Liver (tissue), 9 donors: Measurements from ENCODE around the gene GADD45B. TPM values are rescaled to one million over a fixed set of nuclear protein-coding genes. Genes with fewer than 3 reads are reported as not detected.
"Not testable (repeated sequence)": the region's sequence is repeated elsewhere in the genome, so short reads cannot be mapped to it uniquely, and the experiment has no call there.

Experiments used
- DNase-seq: peaks from one replicate; pipeline ENCODE4 v3.0.0-alpha.2; 2017; ENCODE audit warnings: low spot score
- H3K27ac ChIP-seq, 2 donors: one replicate each; pipeline ENCODE4 v1.7.0; 2013; ENCODE audit warnings: inconsistent platforms in 2 of 2, low read length in 2 of 2, control low read depth in 1 of 2, low read depth in 1 of 2, mild to moderate bottlenecking in 1 of 2
- H3K27me3 ChIP-seq, 4 donors: one replicate each; pipeline versions ENCODE4 v1.6.1 to v1.7.0; 2013; ENCODE audit warnings: low read length in 3 of 4, inconsistent platforms in 1 of 4, mild to moderate bottlenecking in 1 of 4, moderate library complexity in 1 of 4; ENCODE audit not compliant: control insufficient read depth in 4 of 4, insufficient read depth in 4 of 4
- H3K36me3 ChIP-seq, 4 donors: one replicate each; pipeline versions ENCODE4 v1.6.1 to v1.7.0; 2013; ENCODE audit warnings: low read length in 3 of 4, mild to moderate bottlenecking in 3 of 4, low read depth in 1 of 4, moderate library complexity in 1 of 4; ENCODE audit not compliant: control insufficient read depth in 4 of 4, insufficient read depth in 3 of 4
- H3K4me1 ChIP-seq, 4 donors: one replicate each; pipeline versions ENCODE4 v1.6.1 to v1.7.0; 2013; ENCODE audit warnings: low read length in 3 of 4, mild to moderate bottlenecking in 3 of 4, moderate library complexity in 1 of 4; ENCODE audit not compliant: control insufficient read depth in 4 of 4, insufficient read depth in 4 of 4
- H3K4me3 ChIP-seq, 3 donors: one replicate each; pipeline versions ENCODE4 v1.6.1 to v1.7.0; 2013; ENCODE audit warnings: low read length in 3 of 3, control low read depth in 1 of 3, low read depth in 1 of 3, mild to moderate bottlenecking in 1 of 3
- H3K9ac ChIP-seq, 2 donors: one replicate each; pipeline ENCODE4 v1.7.0; 2013; ENCODE audit warnings: low read length in 2 of 2, mild to moderate bottlenecking in 2 of 2, moderate library complexity in 2 of 2, control low read depth in 1 of 2, low read depth in 1 of 2
- H3K9me3 ChIP-seq, 4 donors: one replicate each; pipeline versions ENCODE4 v1.6.1 to v1.7.0; 2013; ENCODE audit warnings: low read length in 3 of 4; ENCODE audit not compliant: control insufficient read depth in 4 of 4
- EGR1 ChIP-seq, 2 donors: IDR thresholded peaks; 2 replicates each; pipeline ENCODE4 v1.6.1; 2016 to 2018; ENCODE audit warnings: antibody characterized with exemption in 2 of 2, low read depth in 2 of 2
- FOXA1 ChIP-seq: IDR thresholded peaks from 2 replicates; pipeline ENCODE4 v1.6.1; 2016; ENCODE audit warnings: antibody characterized with exemption
- FOXA2 ChIP-seq: IDR thresholded peaks from 2 replicates; pipeline ENCODE4 v1.6.1; 2016; ENCODE audit warnings: antibody characterized with exemption
- GABPA ChIP-seq, 2 donors: IDR thresholded peaks in 1 of 2; conservative IDR thresholded peaks in 1 of 2; 2 replicates each; pipeline ENCODE4 v1.6.1; 2016; ENCODE audit warnings: antibody characterized with exemption in 2 of 2, mild to moderate bottlenecking in 1 of 2, moderate library complexity in 1 of 2
- HNF4A ChIP-seq, 2 donors: conservative IDR thresholded peaks; 2 replicates each; pipeline ENCODE4 v1.6.1; 2016; ENCODE audit warnings: antibody characterized with exemption in 2 of 2, mild to moderate bottlenecking in 2 of 2
- HNF4G ChIP-seq: IDR thresholded peaks from 2 replicates; pipeline ENCODE4 v1.6.1; 2016; ENCODE audit warnings: antibody characterized with exemption
- JUND ChIP-seq, 2 donors: IDR thresholded peaks; 2 replicates each; pipeline ENCODE4 v1.6.1; 2016; ENCODE audit warnings: antibody characterized with exemption in 2 of 2
- NR2F2 ChIP-seq: IDR thresholded peaks from 2 replicates; pipeline ENCODE4 v1.6.1; 2016; ENCODE audit warnings: antibody characterized with exemption
- RAD21 ChIP-seq, 2 donors: IDR thresholded peaks; 2 replicates each; pipeline ENCODE4 v1.6.1; 2016; ENCODE audit warnings: antibody characterized with exemption in 2 of 2, mild to moderate bottlenecking in 2 of 2
- RXRA ChIP-seq, 2 donors: IDR thresholded peaks; 2 replicates each; pipeline ENCODE4 v1.6.1; 2017 to 2018; ENCODE audit warnings: antibody characterized with exemption in 2 of 2, mild to moderate bottlenecking in 1 of 2
- SP1 ChIP-seq: IDR thresholded peaks from 2 replicates; pipeline ENCODE4 v1.6.1; 2018; ENCODE audit warnings: antibody characterized with exemption, mild to moderate bottlenecking
- TAF1 ChIP-seq: conservative IDR thresholded peaks from 2 replicates; pipeline ENCODE4 v1.6.1; 2016; ENCODE audit warnings: antibody characterized with exemption, mild to moderate bottlenecking
- YY1 ChIP-seq: IDR thresholded peaks from 2 replicates; pipeline ENCODE4 v1.6.1; 2016; ENCODE audit warnings: antibody characterized with exemption, mild to moderate bottlenecking
- WGBS: extraction: QIAGEN DNeasy Blood & Tissue Kit; methylation state at CpG from one replicate; pipeline ENCODE4 v1.1.7; 2013; 5-methylcytosine and 5-hydroxymethylcytosine counted together
- polyA plus RNA-seq, 2 donors: library from polyadenylated mRNA; stranded (reverse) in 1 of 2; unstranded in 1 of 2; fragments of 200-250 nt in 1 of 2; fragments of >200 nt in 1 of 2; fragmentation: Nextera tagmentation in 1 of 2; extraction: Ambion mirVana in 1 of 2; gene quantifications; one replicate each; pipeline versions ENCODE4 v1.2.1 to v1.2.3, GENCODE V29; 2013 to 2015
- total RNA-seq, 2 donors: library from RNA; depleted of rRNA; stranded (reverse); fragments of >200 nt; gene quantifications; one replicate each; pipeline ENCODE4 v1.2.3, GENCODE V29; 2014
- TF ChIP-seq, protein P1 (sequence below): IDR thresholded peaks from 2 replicates; pipeline ENCODE4 v1.6.1; 2016; ENCODE audit warnings: antibody characterized with exemption, mild to moderate bottlenecking
- TF ChIP-seq, protein P2 (sequence below): IDR thresholded peaks from 2 replicates; pipeline ENCODE4 v1.6.1; 2016; ENCODE audit warnings: antibody characterized with exemption
- TF ChIP-seq, protein P3 (sequence below): IDR thresholded peaks from 2 replicates; pipeline ENCODE4 v1.6.1; 2016; ENCODE audit warnings: antibody characterized with exemption
- TF ChIP-seq, protein P4 (sequence below): IDR thresholded peaks from 2 replicates; pipeline ENCODE4 v1.6.1; 2016; ENCODE audit warnings: antibody characterized with exemption
- TF ChIP-seq, protein P5 (sequence below): fragments of 150-350 bp; IDR thresholded peaks from 2 replicates; pipeline ENCODE4 v1.5.1; 2017; ENCODE audit warnings: improper control_type of control experiment, low read depth, low read length; ENCODE audit not compliant: missing input control
- donor health status: healthy.
- donor health status: healthy.
- donor health status: healthy.
- donor health status: healthy.
- donor health status: healthy.

GADD45B gene
- total and polyA plus RNA-seq, 4 donors, result 11.6 to 86.3 (median 82.4) TPM

DNA sequence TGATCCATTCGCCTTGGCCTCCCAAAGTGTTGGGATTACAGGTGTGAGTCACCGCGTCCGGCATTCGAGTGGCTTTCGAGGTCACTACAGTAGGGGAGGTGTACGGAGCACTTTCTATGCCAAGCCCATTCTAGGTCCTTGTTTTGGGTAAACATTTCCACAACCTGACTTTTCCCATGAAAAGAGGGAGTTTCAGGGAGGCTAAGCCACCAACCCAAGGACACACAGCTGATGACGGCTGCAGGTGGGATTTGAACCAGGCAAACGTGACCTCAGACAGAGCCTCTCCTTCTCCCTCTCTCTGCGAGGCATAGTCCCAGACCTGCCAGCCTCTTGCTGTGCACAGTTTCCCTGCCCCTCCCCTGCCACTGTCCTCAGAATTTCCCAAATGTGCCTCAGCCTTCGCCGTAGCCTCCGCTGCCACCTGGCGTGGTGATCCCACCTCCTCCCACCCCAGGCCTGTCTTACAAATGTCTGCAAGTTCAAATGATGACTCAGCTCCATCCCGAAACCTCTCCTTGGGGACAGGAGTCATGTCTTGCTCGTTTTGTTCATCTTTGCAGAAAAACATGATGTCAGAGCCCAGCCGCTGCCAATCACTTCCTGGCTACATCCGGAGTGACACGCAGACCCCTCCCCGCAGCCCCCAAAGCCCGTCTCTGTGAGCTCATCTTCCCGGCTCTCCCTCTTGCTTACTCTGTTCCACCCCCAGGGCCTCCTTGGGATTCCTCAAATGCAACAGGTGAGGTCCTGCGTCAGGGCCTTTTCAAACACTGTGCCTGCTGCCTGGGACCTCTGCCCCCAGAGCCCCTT, 6.6 kb upstream of the GADD45B start:
- DNase-seq, result no peak
- Histone ChIP-seq H3K9me3 (no peaks in the 10 kb centered on the region), H3K27me3 (no peaks in the 10 kb centered on the region), H3K9ac (no peak overlapping the region), H3K4me1 (peaks cover 0 to 1% (median 0%) of the 10 kb centered on the region in 4 donors), H3K27ac (no peak overlapping the region), H3K36me3 (no peaks in the 10 kb centered on the region), H3K4me3 (no peak overlapping the region)
- WGBS, result 68% methylated on average over 23 of the region's 23 CpGs
- TF ChIP-seq, protein P1, sequence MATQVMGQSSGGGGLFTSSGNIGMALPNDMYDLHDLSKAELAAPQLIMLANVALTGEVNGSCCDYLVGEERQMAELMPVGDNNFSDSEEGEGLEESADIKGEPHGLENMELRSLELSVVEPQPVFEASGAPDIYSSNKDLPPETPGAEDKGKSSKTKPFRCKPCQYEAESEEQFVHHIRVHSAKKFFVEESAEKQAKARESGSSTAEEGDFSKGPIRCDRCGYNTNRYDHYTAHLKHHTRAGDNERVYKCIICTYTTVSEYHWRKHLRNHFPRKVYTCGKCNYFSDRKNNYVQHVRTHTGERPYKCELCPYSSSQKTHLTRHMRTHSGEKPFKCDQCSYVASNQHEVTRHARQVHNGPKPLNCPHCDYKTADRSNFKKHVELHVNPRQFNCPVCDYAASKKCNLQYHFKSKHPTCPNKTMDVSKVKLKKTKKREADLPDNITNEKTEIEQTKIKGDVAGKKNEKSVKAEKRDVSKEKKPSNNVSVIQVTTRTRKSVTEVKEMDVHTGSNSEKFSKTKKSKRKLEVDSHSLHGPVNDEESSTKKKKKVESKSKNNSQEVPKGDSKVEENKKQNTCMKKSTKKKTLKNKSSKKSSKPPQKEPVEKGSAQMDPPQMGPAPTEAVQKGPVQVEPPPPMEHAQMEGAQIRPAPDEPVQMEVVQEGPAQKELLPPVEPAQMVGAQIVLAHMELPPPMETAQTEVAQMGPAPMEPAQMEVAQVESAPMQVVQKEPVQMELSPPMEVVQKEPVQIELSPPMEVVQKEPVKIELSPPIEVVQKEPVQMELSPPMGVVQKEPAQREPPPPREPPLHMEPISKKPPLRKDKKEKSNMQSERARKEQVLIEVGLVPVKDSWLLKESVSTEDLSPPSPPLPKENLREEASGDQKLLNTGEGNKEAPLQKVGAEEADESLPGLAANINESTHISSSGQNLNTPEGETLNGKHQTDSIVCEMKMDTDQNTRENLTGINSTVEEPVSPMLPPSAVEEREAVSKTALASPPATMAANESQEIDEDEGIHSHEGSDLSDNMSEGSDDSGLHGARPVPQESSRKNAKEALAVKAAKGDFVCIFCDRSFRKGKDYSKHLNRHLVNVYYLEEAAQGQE, result no peak
- TF ChIP-seq NR2F2 (no peak), FOXA1 (no peak), TAF1 (no peak), GABPA (IDR thresholded peaks at IDR 0.05 in 1 of 2, conservative IDR thresholded peaks at IDR 0.05 in 1 of 2) (no peak), EGR1 (IDR thresholded peaks at IDR 0.05; ENCODE audit: low read depth in 2 of 2) (no peak), RAD21 (IDR thresholded peaks at IDR 0.05) (no peak), HNF4A (conservative IDR thresholded peaks at IDR 0.05) (no peak), FOXA2 (no peak), RXRA (IDR thresholded peaks at IDR 0.05) (no peak), YY1 (no peak), HNF4G (no peak), JUND (IDR thresholded peaks at IDR 0.05) (no peak), SP1 (no peak)
- TF ChIP-seq, protein P2, sequence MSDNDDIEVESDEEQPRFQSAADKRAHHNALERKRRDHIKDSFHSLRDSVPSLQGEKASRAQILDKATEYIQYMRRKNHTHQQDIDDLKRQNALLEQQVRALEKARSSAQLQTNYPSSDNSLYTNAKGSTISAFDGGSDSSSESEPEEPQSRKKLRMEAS, result no peak
- TF ChIP-seq, protein P3, sequence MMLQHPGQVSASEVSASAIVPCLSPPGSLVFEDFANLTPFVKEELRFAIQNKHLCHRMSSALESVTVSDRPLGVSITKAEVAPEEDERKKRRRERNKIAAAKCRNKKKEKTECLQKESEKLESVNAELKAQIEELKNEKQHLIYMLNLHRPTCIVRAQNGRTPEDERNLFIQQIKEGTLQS, result no peak
- TF ChIP-seq, protein P4, sequence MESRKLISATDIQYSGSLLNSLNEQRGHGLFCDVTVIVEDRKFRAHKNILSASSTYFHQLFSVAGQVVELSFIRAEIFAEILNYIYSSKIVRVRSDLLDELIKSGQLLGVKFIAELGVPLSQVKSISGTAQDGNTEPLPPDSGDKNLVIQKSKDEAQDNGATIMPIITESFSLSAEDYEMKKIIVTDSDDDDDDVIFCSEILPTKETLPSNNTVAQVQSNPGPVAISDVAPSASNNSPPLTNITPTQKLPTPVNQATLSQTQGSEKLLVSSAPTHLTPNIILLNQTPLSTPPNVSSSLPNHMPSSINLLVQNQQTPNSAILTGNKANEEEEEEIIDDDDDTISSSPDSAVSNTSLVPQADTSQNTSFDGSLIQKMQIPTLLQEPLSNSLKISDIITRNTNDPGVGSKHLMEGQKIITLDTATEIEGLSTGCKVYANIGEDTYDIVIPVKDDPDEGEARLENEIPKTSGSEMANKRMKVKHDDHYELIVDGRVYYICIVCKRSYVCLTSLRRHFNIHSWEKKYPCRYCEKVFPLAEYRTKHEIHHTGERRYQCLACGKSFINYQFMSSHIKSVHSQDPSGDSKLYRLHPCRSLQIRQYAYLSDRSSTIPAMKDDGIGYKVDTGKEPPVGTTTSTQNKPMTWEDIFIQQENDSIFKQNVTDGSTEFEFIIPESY, result no peak
- TF ChIP-seq, protein P5, sequence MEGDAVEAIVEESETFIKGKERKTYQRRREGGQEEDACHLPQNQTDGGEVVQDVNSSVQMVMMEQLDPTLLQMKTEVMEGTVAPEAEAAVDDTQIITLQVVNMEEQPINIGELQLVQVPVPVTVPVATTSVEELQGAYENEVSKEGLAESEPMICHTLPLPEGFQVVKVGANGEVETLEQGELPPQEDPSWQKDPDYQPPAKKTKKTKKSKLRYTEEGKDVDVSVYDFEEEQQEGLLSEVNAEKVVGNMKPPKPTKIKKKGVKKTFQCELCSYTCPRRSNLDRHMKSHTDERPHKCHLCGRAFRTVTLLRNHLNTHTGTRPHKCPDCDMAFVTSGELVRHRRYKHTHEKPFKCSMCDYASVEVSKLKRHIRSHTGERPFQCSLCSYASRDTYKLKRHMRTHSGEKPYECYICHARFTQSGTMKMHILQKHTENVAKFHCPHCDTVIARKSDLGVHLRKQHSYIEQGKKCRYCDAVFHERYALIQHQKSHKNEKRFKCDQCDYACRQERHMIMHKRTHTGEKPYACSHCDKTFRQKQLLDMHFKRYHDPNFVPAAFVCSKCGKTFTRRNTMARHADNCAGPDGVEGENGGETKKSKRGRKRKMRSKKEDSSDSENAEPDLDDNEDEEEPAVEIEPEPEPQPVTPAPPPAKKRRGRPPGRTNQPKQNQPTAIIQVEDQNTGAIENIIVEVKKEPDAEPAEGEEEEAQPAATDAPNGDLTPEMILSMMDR, result no peak

DNA sequence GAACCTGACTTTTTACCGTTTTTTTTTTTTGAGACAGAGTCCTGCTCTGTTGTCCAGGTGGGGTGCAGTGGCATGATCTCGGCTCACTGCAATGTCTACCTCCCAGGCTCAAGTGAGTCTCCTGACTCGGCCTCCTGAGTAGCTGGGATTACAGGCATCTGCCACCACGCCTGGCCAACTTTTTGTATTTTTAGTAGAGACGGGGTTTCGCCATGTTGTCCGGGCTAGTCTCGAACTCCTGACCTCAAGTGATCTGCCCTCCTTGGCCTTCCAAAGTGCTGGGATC, 6.1 kb upstream of the GADD45B start:
- H3K27ac ChIP-seq, H3K9ac ChIP-seq, H3K9me3 ChIP-seq, H3K4me1 ChIP-seq, H3K4me3 ChIP-seq, H3K27me3 ChIP-seq, DNase-seq, H3K36me3 ChIP-seq: not testable (repeated sequence)
- 90% methylated on average over 8 of the region's 8 CpGs for WGBS
